HK-2 (cell line): ENCODE measurements around the gene EPB41L4A.
"Not testable (repeated sequence)": the region's sequence is repeated elsewhere in the genome, so short reads cannot be mapped to it uniquely, and the experiment has no call there.

Experiments used
- DNase-seq: peaks from one replicate; pipeline ENCODE4 v3.0.0-alpha.2; 2018; ENCODE audit not compliant: unreplicated experiment

EPB41L4A gene

DNA sequence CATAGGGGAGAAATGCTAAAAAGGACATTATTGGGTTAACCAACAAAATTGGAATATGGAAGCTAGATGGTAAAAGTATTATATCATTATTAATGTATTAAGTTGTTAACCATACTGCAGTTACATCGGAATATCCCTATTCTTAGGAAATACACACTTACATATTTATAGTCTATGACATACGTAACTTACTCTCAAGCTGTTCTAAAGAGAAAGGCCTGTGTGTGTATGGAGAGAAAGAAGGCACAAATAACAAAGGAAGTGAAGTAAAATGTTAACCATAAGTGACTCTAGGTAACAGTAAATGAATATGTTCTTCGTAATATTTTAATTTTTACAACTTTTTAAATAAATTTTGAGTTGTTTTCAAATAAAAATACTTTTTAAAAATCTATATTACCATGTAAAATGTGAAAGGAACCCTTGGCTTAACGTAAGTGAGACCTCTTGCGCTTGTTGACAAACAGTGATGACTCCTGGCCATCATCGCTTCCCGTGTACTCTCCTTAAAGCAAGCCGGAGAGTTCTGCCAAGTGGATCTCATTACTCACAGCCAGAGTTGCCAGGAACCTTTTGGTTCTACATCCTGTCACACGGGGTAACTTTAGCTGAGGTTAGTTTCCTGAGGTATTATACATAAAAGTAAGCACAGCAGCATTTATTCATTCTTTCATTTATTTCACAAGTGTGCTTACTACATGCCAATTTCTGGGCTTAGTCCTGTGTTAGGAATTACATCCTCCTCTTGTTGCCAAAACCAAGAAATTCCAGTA lies 165.4 kb downstream of the EPB41L4A start:
- no peak for DNase-seq

DNA sequence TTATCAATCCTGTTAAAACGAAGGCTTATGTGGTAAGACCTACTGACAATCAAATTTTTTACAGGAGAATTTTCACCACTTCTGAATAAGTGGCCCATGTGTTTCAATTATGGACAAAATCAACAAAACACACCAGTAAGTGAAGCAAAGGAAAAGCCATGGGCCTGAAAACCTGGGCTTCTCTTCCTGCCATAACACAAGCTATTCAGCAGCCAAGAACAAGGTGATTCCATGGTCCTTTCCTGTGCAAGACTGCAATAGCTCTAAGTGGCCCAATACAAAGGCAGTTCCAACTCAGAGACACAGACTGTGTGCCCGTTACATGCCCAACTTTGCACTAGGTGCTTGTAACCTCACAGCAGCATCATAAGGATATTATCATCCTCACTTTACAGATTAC lies 168.5 kb downstream of the EPB41L4A start:
- DNase-seq, result no peak

- no peak for DNase-seq
Measured at GRCh38 chr5:112248623-112249022, 170.5 kb downstream of the EPB41L4A start.

- DNase-seq, result no peak
Measured at GRCh38 chr5:112247960-112248359, 171.1 kb downstream of the EPB41L4A start.

- DNase-seq, result no peak
Measured at GRCh38 chr5:112245656-112246055, 173.4 kb downstream of the EPB41L4A start.

DNA sequence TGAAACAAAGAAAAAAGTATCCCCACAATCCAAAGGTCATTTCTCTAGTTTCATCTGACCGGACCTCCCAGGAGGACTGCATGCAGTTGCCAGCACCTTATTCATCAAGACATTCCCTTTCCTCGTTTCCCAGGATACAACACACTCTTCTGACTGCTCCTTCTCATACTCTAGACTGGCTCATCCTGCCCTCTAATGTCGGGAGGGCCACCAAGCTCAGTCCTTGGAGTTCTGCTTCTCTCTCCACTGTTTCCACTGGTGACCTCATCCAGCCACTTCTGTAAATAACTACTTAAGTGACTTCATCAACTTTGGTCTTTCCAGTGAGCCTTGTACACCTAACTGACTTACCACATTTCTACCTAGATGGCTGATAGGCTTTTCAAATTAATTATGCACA lies 179.1 kb downstream of the EPB41L4A start:
- DNase-seq, result peak; percentile 1

GRCh38 chr5:112238473-112238872 lies 180.6 kb downstream of the EPB41L4A start:
- no peak for DNase-seq

- DNase-seq, result no peak
Measured at GRCh38 chr5:112237456-112237855, 181.6 kb downstream of the EPB41L4A start.

- no peak for DNase-seq
Measured at GRCh38 chr5:112234000-112234399, 185.1 kb downstream of the EPB41L4A start.

DNA sequence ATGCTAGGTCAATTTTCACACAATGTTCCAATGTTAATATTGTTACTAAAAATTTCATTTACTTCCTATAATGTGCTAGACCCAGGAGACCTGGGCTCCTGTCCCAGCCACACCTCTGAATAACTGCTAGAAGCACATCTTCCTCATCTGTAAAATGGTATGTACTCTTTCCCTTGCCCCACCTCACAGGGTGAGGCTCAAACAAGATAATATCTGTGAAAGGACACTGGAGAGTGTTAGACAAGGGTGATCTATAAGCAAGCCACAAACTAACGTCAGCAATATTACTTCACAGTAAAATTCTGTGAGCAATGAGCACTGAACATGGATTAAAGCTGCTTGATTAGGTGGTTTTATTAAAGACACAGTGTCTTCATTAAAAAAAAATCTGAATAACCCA lies 186.4 kb downstream of the EPB41L4A start:
- no peak for DNase-seq

GRCh38 chr5:112230606-112231005 lies 188.5 kb downstream of the EPB41L4A start:
- no peak for DNase-seq

DNA sequence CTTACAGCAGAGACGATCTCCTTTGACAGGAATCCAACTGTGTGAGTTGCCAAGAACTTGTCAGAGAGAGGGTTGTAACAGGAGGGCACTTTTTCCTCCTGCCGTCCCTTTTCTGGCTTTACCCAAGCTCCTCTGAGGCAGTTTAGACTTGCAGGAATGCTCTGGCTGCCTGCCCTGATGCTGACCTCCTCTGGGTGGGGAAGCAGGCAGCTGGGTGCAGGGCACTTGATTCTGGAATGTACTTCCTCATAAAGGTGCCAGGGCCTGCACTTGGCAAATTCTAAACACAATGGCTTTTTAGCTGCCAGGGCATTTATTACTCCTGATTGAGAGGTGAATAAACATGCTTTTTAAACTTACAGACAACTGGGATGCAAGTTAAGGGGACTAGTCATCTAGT lies 190.4 kb downstream of the EPB41L4A start:
- DNase-seq, result peak; percentile 10

DNA sequence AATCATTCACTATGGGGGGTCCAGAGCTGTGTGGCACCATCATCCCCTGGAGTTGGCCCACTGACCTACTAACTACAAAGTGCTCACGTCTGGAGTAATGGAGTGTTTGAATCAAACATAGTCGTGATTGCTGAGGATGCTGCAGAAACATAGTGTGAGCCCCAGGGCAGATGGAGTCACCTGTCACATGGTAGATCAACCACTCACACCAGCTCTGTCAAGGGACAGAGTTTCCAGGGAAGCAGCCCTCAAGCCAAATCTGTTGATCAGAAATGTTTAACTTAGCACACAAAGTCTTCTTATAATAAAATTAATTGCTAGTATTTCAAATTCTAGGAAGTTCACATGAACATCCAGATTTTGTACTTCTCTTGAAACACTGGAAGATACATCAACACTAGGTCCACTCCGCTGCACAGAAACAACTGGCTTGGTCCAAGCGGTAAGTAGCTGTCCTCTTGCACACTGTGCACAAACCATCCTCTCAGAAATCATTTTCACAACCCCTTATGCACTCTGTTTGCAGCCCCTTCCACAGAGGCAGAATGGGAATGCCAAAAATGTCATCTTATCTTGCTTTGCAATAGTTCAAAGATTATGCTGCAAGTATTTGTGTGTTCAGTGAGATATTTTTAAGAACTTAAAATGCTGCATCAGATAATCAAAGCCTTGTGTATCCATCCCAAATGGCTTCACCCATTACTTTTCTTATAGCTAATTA lies 191.0 kb downstream of the EPB41L4A start:
- DNase-seq, result no peak

DNA sequence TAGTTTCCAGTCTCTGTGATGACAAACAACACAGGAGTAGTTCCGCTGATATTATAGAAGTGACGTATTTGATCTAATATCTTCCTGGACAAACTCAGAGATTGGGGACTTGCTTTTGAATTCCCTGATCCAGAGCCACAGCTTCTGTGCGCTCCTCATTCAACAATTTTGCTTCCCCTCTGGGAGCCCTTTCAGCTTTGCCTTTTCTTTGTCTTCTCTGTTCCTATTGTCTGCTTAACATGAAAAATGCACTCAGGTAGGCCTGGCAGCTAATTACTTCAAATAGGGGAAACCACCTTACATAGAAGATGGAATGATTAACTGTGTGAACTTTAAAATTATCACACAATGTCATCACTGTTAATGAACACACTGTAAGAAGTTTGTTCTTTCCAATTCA lies 192.9 kb downstream of the EPB41L4A start:
- no peak for DNase-seq

DNA sequence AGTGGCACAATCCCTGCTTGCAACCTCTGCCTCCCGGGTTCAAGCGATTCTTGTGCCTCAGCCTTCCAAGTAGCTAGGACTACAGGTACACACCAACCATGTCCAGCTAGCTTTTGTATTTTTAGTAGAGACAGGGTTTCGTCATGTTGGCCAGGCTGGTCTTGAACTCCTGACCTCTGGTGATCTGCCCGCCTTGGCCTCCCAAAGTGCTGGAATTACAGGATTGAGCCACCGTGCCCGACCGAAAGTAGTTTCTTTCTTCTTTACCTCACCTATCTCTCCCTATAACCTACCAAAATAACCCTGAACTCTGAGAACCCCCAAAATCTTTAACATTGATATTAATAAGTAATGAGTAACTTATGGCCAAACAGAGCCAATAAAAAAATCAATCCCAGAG lies 196.1 kb downstream of the EPB41L4A start:
- DNase-seq, result not testable (repeated sequence)

- DNase-seq, result no peak
Measured at GRCh38 chr5:112221128-112221527, 197.9 kb downstream of the EPB41L4A start.

- no peak for DNase-seq
Measured at GRCh38 chr5:112219000-112219399, 200.1 kb downstream of the EPB41L4A start.

DNA sequence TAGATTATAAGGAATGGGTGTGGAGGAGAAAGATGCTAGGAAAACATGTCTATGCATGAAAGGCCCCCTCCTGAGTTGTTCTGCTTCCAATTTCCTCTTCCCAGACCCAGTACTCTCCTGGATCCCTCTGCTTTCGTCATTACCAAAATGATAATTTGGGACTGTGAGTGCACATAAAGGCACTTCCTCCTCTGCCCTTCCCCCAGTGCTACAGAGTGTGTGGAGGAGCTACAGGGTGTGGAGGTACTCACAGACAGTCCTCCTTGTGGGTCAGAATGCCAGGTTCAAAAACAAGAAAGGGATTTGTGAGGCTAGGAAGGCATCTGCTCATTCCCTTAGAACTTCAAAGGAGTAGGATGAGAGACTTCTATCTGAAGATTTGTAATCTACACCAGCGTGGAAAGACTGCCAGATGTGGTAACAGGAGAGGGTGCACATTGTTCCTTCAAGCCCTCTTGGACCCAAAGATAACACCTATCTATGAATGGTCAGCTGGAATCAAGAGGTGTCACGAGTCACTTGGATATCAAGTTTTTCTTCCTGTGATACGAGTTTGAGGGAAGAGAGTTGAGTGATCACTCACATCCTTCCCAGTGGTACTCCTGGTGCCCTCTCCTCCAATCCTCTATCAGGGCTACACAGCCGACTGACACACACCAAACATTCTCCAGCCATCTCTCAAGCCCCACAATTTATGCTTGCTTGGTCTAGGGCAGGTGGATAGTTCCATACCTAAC lies 201.1 kb downstream of the EPB41L4A start:
- no peak for DNase-seq

DNA sequence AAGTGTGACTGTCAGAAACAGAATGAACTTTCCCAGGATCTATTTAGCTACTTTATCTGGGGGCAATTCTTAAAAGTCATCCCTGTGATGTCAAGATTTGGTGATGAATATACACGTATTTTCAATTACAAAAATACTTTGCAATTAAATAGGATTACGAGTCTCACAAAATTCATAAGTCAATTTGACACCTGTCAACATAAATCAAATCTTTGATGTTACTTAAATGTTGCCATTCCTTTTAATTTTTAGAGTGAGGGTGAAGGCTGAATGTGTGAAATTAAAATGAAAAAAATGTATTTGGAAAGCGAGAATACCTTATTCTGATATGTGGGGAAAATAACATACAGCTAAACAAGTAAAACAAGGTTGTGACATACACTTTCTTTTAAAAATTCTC lies 202.9 kb downstream of the EPB41L4A start:
- no peak for DNase-seq

DNA sequence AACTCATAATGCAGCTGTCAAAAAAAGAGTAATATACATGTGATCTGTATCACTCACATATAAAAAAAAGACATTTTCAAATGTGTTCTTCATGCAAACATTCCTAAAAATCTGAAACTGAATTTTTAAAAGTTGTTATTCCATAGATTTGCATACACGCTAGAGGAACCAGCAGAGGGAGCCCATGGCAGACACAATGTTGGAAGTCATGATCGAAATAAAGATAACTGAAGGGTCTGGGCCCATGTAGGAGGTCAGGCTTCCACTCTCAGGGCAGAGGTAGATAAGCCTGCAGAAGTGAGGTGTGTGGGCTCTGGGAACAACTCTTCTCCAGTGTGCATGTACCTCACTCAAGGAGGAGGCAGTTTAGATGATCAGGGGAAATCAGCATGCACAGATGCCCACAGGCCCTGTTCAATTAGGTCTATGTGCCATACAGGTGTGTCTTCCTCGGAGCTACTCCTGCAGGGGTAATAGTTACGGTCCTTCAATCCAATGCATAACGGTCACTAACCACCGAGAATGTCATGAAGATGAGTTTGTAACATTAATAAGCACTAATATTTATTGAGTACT lies 208.6 kb downstream of the EPB41L4A start:
- DNase-seq, result peak; percentile 8

- no peak for DNase-seq
Measured at GRCh38 chr5:112208699-112209615, 210.1 kb downstream of the EPB41L4A start.
